IPS-NIHi7 (cell line): ENCODE data around the gene MGMT.
A peak's percentile ranks its signal among the peaks of the same experiment; 100 is the strongest.

Experiments
- DNase-seq: peaks from one replicate; pipeline ENCODE4 v3.0.0; 2012; ENCODE audit warnings: mixed read lengths; ENCODE audit errors: extremely low spot score

Gene MGMT

DNA sequence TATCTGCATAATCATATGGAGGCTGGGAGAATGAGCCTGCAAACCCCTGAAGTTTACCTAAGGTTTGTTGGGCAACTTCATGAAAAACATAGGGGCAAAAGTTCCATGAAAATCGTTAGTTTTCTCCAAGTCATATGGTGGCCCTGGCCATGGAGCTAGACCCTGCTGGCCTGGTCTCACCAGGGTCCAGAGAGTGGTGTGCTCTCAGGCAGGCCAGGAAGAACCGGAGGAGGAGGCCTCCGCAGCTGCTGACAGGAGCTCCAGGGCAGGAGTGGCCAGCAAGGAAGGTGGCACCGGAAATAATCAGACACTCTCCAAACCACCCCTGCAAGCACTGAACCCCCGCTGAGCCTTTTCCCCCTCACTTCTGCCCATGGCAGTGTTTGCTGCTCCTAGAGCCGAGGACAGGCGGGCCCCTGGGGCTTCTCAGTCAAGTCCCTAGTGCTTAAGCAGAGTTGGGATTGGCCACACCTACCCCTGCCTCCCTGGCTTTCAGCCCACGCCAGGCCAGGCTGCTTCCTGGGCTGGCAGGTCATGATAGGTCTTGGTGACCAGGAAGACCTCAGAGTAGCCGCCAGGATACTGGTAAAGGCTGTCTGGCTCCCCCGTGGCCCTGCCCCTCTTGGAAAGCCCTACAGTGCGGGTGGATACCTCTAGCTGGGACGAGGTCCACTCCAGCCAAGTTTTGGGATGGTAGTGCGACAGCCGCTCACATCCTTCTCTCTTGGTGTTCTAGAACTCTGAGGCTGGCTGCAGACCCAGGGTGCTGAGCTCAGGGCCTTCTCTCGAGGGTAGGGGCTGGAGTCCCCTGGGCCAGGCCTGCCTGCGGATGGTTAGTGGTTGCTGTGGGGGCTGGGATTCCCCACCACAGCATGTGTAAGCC lies 242.8 kb downstream of the MGMT start:
- DNase-seq, result no peak

DNA sequence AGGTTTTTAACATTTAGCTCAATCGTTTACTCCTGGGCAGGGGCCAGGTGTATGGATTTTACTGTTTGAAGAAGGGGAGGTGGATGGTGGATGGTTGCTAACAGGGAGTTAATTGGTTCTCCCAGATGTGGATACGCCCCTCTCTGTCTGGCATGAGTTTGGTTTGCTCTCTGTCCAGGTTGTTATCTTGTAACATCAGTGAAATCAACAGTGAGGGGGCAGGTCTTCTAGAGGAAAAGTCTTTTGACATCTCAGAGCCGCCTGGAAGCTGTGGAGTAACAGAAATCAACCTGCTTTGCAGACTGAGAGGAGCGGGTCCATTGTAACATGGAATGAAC lies 243.4 kb downstream of the MGMT start:
- DNase-seq, result no peak

DNA sequence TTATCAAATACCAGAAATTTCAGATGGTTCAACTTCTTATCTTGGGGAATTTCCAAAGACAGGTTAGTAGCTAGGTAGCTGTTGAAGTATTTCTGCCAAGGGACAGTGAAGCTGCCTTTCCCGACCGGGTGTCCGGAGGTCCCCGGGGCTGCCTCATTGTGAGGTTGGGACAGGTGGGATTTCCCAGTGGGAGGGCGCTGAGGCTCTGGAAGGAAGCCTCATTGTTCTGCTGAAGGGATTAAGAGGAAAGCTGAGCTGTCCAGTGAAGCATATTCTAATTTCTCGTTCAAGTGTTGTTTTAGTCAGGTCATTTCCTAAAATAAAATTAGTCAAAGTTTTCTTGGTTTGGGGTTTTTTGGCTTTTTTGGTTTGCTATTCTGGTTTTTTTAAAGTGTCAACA lies 244.2 kb downstream of the MGMT start:
- peak; percentile 45 for DNase-seq

DNA sequence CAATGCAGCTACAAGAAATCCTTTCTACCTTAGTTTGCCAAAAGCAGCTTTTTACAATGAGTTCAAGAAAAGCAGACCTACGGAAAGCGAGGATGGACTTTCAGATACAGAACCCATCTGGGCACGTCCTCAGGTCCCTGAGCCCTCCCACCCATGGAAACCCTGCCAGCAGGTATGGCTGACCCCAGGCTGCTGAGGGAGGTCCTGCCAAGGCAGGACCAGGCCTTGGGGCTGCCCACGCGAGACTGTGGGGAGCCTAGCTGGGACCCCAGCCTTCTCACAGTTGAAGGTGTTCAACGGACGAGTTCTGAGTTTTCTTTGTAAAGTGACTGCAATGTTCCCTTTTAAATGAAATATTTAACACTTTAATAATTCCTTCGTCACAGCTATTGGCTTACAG lies 245.0 kb downstream of the MGMT start:
- no peak for DNase-seq

DNA sequence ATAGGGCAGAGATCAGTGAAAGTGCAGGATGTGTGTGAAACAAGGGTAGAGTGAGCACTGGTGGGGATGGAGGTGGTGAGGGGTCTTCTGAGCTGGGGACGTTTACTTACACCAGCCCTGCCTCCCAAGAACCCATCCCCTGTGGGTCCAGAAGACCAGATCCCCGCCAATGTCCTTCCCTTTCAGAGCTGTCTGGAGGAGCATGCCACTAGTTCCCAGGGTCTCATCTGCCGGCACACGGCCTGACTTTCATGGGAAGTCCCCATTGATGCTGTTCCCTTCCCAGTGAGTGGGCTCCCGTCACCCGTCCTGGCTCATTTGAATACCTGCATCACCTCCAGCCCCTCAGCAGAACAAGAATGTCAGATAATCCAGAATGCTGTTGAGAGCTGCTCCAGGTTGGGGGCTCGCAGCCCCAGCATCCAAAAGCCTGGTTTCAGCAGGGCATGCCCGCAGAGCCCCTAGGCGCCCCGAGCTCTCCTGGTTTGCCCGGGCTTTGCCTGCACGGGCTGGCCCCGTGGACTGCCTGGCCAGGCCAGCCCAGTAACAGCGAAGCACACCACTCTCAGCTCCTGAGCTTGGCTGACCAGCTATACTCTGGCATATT lies 246.7 kb downstream of the MGMT start:
- no peak for DNase-seq

DNA sequence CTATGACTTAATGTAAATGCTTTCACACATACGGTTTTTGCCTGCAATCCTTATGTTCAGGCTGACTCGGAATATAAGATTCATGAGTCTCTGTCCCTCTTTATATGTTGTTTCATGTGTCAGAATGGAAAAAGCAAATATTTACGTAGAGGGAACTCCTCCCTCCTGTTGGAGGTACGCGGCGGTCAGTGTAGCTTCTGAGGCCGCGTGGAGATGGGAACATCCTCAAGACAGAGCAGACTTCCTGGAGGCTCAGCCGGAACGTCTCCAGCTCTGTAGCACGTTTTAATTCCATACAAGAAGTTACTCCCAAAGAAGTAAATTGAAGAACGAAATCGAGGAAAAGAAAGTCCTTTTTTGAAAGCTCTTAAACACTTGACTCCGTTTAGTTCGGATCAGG lies 248.8 kb downstream of the MGMT start:
- no peak for DNase-seq

DNA sequence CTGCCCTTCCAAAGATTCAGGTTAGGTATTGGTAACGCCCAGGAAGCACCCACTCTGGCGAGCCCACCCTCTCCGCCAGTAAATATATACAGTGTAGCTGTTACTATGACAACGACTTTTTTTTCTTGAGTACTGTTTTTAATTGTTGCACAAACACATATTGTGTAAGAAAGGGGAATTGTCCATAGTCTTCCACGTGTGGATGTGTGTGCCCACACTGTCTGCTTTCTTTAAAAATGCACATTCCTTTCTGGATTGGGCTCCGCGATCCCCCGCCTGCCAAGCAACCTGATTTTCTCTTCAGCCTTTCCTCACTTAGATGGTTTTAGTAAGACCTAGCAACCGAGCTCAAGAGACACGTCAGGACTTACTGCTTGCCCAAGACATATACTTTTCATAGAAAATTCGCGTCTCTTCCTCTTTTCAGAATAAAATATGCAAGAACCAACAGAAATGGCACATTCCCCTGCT lies 249.2 kb downstream of the MGMT start:
- DNase-seq, result no peak

DNA sequence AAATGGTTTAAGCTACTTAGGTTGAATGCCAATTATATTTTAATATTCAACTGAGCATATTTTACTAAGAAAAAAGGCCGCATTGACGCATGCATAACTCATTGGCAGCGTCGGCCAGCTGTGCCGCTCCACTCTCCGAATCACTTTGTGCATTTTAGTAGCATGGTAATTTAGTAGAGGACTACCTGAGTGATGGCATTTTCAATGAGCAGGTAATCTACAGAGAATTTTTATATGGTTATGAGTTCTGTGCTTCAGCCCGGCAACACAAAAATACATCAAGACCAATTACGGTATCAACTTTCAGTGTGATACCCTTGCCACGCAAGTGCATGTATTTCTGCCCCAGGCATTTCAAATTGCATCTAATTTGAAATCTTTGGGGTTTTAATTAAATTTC lies 249.8 kb downstream of the MGMT start:
- DNase-seq, result no peak

DNA sequence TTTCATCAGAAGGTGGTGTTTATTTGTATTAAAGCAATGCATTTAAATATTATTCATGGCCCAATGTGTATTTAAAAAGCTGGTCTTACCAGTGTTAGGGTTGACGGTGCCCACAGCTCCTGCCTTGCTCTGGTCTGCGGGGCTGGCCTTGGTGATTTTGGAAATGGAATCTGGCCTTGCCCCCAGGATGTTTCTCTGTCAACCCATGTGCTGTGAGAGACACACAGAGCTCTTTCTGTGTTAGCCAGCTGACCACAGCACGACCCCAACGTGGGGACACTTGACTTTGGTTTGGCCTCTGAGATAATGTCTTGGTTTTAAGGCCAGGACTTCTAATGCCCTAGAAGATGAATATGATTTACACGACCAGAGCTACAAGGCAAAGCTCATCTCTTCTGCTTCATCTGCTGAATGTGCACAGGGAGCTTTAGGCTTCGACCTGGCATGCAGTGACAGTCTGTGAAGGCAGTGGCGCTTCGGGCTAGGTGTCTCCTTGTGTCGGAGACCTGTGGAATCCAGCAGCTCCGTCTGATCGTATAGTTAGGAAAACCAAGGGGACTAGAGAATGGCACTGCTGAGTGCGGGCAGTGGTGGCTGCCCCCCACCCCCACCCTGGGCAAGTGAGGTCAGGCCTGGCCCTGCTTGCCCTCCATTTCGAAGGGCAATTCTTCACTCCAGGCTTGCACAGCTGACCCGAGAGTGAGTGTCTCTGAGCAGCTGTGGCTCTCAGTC lies 250.9 kb downstream of the MGMT start:
- no peak for DNase-seq

DNA sequence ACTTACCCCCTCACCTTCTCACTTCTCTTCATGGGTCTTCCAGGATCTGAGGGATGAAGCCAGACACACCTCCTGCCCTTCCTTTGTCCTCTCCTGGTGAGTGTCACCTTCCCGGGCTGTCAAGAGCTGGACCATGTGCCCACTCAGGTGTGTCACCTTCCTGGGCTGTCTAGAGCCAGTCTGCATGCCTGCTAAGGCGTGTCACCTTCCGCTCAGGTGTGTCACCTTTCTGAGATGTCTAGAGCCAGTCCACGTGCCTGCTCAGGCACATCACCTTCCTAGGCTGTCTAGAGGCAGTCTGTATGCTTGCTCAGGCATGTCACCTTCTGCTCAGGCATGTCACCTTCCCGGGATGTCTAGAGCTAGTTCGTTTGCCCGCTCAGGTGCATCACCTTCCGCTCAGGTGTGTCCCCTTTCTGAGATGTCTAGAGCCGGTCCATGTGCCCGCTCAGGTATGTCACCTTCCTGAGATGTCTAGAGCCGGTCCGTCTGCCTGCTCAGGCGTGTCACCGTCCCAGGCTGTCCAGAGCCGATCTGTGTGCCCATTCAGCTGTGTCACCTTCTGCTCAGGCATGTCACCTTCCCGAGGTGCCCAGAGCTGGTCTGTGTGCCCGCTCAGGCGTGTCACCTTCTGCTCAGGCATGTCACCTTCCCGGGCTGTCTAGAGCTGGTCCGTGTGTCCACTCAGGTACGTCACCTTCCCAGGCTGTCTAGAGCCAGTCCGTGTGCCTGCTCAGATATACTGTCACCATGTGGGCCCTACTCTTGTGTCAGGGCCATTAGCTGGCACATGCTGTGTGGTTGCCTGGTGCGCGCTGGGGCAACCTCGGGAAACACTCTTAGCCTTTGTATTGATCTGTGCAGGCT lies 251.7 kb downstream of the MGMT start:
- no peak for DNase-seq

DNA sequence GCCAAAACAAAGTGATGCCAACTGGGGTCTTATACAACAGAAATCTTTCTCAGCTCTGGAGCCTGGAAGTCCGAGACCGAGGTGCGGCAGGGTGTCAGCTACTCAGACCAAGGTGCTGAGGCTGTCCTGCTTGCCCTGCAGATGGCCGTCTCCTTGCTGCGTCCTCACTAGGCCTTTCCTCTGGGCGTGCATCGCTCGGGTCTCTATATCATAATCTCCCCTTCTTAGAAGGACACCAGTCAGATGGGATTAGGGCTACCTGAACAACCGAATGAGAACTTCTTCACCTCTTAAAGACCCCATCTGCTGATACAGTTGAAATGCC lies 252.3 kb downstream of the MGMT start:
- no peak for DNase-seq

DNA sequence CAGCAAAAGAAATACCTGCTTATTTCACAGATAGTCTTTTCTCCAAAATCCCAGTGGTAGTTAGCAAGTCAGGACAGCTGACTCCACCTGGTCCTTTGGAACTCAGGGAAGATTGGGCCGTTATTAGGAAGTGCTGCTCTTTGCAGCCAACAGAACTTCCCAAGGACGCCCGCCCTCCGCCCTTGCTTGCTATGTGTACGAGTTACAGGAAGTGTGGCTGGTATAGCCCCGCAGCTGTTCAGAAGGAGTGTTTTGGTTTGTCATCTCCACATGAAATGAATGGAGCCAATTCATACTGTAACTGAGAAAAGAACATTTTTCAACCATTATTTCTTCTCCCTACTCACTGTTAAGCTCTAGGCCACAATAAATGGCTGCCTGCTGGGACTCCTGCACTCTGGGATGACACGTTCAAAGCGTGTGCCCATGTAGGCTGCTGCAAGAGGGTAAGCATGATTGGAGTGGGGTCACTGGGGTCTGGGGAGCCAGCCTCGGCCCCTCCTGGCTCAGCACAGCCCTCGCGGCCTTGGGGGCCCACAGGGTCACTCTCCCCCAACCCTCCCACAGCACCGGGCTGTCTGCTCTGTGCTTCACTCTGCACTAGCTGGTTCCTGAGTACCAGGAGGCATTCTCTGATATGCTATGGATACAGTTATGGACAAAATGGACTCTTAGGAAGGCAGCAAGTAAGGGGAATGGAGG lies 253.0 kb downstream of the MGMT start:
- DNase-seq, result no peak

DNA sequence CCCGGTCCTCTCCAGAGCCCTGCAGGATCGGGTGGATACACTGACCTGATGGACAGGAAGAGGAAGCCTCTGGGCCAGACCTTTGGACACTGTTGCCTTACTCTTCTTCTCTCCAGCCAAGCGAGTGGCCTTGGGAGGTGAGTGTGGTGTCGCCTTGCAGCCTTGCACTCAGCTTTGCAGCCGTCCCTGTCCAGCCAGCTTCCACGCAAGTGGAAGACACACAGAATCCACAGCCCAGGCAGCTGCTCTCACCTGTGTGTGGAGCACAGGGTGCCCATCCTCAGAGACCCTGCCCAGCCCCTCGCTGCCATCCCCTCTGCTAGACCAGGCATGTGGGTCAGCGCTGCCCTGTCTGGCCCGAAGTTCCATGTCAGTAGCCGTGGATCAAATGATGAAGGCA lies 258.0 kb downstream of the MGMT start:
- no peak for DNase-seq

DNA sequence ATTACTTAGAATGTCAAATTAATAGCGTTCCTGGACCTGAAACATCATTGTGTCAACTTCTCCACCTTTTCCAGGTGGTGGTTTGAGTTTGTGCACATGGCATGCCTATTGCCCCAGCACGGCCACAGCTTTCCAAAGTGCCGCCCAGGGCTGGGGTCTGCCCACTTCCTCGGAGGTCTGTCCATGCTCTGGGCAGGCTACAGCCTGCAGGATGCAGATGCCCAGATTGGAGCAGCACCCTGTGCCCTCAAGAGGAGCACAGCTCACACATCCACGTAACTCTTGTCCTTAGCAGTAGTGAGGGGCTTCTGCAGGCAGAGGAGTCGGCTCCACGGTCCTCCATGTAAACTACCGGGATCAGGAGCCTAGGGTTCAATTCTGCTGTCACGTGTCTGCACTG lies 258.4 kb downstream of the MGMT start:
- no peak for DNase-seq

DNA sequence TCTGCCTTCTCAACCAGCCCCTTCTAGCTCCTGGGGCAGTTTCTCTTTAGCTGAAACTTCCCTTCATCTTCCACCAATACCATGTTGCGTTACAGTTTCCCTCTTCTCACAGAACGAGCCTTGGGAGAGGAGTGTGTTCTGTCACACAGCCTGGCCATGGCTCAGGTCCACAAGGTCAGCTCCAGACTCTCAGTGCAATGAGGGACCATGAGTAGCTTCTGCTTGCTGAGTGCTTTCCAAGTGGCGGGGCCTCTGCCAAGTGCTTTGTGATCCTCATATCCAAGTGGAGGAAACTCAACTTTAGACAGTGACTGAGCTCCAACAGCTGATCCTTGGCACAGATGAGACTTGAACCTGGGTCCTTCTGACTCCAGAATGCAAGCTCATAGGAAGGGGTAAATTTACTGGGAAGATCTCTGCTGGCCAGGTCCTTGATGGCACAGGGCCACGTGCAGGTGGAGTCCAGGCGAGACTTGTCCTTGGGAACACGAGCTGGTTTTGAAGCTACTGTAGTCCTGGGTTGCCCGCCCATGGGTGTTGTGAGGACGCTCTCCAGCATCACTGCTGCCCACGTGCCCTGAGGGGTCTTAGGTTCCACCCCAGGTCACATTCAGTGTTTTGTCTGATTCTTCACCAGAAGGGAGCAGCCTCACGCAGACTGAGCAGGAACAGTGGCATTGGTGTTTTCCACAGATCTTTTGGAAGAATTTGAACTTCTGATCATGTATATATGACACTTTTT lies 259.0 kb downstream of the MGMT start:
- no peak for DNase-seq

DNA sequence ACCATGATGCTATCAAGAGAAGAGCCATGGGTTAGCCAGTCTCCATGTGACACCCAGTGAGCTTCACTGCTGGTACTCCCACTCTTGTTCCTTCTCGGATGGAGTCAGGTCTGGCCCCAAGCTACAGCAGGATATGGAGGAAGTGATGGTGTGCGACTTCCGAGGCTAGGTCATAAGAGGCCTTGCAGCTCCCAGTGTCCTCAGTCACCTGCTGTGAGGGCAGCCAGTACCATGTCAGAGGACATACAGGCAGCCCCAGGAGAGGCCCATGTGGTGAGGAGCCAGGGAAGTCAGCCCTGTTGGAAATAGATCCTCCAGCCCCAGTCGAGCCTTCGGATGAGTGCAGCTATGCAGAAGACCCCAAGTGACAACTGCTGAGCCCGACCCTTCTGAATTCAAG lies 260.0 kb downstream of the MGMT start:
- DNase-seq, result no peak

DNA sequence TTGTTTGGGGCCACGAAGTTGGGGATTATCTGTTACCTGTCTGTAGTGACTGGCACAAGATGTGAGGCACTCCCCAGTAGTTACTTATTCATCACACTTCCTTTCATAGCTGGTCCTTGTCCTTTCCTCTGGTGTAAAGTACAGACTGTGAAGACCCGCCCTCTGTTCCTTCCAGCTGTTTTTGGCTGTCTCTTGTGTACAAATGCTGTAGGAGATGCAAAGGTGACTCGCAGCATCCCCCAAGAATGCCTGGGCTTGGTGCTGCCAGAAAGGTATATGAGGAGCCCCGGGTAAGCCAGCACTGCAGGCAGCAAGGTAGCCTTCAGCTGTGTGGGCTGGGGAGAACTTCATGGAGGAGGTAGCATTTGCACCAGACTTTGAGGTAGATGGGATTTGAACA lies 260.5 kb downstream of the MGMT start:
- peak; percentile 2 for DNase-seq

DNA sequence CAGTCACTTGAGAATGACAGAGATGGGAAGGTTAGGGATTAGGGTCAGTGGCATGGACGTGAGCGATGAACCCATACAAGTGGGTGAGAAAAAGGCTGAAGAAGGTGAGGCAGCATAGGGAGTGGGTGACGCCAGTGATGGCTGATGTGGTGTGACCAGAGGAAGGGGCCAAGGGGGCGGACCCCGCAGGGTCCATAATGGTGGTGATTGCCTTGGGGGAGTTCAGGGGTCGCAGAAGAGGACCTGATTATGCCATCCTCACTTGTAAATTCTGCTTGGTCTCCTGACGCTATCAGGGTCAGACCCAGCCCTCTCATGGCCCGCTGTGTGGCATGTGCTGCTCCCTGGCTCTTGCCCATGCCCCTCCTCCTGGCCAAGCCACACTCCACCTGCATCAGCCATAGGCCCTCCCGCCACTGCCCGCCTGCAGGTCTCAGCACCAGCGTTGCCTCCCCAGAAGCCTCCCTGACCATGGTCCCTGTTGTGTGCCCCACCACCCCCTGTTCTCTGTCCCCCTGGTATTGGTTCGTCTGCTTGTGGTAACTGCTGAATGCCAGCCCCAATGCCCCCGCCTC lies 261.3 kb downstream of the MGMT start:
- DNase-seq, result peak; percentile 4

DNA sequence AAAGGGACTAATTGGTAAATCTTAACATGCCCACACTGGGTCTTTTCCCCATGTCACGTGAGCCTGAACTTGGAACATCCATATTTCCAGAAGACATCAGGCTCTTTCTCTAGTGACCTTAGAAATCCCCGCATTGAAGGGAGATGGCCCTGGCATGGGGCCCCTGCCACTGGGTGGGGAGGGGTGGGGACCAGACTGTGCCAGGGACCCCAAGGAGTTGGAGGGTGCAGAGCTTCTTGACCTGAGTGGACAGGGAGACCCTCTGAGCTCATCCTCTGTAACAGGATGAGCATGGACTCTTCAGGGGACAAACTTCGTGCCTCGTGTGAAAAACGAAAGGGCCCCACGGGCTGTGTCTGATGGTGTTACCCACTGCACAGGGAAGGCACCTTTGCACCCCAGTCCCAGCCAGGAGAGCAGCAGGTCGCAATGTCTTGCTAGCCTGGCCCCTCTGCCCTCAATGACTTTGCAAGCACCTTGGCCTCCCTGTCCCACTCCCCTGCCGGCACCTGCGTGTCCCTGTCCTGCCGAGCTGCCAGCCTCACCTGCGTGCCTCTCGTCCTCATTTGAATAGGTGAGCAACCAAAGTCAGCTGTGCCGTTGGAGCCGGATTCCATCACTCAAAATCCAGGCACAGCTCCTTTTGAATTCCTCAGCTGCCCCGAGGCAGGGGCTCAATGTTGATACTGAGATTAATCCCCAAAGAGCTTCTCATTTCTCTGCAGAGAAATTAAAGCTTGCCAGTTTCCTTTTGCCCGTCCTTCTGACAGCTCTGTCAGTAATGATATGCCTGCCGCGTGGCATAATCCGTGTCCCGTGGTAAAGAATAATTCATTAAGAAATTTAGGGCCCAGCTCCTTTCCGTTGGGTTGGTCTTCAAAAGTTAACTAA lies 262.1 kb downstream of the MGMT start:
- peak; percentile 8 for DNase-seq
